Measurements from ENCODE around the gene ATP6V0A1.
A peak's percentile ranks its signal among the peaks of the same experiment; 100 is the strongest.
"Not testable (repeated sequence)": the region's sequence is repeated elsewhere in the genome, so short reads cannot be mapped to it uniquely, and the experiment has no call there.

ATP6V0A1 gene

DNA sequence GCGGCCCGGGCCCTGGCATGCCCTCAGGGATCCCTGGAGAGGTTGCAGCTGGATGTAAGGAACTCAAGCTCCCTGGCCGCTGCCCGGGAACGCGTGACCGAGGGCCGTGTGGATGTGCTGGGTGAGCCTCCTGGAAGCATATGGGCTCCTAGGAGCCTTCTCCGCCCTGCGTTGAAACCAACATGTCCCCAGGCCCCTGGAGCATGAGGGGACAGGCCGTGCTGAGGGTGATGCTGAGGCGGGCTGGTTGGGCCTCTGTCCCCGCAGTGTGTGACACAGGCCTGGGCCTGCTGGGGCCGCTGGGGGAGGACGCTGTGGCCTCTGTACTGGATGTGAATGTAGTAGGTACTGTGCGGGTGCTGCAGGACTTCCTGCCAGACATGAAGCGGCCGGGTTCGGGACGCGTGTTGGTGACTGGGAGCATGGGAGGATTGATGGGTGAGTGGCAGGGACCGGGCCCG lies 88.4 kb downstream of the ATP6V0A1 start:
- TF ChIP-seq, protein P1, sequence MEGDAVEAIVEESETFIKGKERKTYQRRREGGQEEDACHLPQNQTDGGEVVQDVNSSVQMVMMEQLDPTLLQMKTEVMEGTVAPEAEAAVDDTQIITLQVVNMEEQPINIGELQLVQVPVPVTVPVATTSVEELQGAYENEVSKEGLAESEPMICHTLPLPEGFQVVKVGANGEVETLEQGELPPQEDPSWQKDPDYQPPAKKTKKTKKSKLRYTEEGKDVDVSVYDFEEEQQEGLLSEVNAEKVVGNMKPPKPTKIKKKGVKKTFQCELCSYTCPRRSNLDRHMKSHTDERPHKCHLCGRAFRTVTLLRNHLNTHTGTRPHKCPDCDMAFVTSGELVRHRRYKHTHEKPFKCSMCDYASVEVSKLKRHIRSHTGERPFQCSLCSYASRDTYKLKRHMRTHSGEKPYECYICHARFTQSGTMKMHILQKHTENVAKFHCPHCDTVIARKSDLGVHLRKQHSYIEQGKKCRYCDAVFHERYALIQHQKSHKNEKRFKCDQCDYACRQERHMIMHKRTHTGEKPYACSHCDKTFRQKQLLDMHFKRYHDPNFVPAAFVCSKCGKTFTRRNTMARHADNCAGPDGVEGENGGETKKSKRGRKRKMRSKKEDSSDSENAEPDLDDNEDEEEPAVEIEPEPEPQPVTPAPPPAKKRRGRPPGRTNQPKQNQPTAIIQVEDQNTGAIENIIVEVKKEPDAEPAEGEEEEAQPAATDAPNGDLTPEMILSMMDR (conservative IDR thresholded peaks at IDR 0.05; ENCODE audit: low read depth, low read length), result no peak
- DNase-seq (ENCODE audit: low read depth), result no peak
- H3K4me3 ChIP-seq (ENCODE audit: low read length), result no peak overlapping the region

DNA sequence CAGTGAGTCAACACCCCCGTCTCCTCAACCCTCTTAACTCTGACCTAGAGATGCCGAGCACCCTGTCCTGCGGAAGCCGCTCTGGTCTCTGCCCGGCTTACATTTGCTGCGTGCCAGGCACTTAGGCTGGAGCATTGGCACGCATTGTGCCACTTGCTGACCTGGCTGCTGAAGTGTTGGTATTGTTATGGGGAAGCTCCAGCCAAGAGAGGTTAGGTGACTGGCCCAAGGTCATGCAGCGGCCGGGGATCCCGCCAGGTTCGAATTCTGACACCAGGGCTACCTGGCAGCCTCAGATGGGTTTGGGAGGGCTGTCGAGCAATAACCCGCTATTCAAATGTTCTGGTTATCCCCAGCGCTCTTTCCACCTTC lies 89.0 kb downstream of the ATP6V0A1 start:
- no peak overlapping the region for H3K4me3 ChIP-seq (ENCODE audit: low read length)
- DNase-seq (ENCODE audit: low read depth), result no peak
- TF ChIP-seq, protein P1 (conservative IDR thresholded peaks at IDR 0.05; ENCODE audit: low read depth, low read length), result no peak

DNA sequence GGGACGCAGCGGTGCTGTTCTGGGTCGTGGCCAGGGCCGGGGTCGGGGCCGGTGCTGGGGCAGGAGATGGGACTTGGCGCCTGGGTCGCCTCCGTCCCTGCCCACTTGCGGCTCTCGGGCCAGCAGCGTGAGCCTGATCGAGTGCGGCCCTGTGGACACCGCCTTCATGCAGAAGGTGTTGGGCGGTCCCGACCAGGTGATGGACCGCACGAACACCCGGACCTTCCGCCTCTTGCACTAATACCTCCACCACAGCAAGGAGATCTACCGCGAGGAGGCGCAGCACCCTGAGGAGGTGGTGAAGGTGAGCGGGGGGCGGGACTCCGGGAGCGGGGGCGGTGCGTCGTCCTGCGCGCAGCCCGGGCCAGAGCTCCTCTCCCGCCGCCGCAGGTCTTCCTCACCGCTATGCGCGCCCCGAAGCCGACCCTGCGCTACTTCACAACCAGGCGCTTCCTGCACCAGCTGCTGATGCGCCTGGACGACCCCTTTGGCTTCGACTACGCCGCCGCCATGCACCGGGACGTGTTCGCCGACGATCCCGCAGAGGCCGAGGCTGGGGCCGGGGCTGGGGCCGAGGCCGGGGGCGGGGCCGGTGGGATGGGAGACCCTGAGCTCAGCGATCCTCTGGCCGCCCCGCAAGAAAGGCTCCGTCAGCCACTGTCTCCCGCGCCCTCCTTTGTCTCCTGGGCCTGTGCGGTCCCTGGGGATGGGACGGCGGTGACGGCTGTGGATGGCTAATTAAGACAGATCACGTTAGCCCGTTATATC lies 89.6 kb downstream of the ATP6V0A1 start:
- H3K4me3 ChIP-seq (ENCODE audit: low read length), result peak overlapping the region; percentile 41
- TF ChIP-seq, protein P1 (conservative IDR thresholded peaks at IDR 0.05; ENCODE audit: low read depth, low read length), result peak; percentile 68
- no peak for DNase-seq (ENCODE audit: low read depth)

DNA sequence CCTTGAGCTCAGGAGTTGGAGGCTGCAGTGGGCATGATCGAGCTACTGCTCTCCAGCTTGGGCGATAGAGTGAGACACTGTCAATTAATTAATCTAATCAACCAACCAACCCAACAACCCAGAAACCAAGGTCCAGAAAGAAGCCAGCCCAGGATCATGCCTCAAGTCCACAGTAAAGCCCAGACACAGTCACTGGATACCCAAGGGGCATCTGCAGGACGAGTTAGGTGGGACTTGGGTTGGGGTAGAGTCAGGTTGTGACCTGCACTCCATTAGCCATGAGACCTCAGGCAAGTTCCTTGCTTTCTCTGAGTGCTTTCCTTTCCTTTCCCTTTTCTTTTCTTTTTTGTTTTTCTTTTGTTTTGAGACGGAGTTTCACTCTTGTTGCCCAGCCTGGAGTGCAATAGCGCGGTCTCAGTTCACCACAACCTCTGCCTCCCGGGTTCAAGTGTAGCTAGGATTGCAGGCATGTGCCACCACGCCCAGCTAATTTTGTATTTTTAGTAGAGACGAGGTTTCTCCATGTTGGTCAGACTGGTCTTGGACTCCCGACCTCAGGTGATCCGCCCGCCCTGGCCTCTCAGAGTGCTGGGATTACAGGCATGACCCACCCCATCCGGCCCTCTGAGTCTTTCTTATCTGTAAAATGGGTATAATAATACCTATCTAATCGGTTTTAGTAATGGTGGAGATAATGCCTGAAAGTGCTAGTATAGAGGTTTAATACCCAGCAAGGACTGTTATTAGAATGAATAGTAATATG lies 90.5 kb downstream of the ATP6V0A1 start:
- TF ChIP-seq, protein P1 (conservative IDR thresholded peaks at IDR 0.05; ENCODE audit: low read depth, low read length), result no peak
- DNase-seq (ENCODE audit: low read depth), result no peak
- H3K4me3 ChIP-seq (ENCODE audit: low read length), result peak overlapping the region; percentile 41

DNA sequence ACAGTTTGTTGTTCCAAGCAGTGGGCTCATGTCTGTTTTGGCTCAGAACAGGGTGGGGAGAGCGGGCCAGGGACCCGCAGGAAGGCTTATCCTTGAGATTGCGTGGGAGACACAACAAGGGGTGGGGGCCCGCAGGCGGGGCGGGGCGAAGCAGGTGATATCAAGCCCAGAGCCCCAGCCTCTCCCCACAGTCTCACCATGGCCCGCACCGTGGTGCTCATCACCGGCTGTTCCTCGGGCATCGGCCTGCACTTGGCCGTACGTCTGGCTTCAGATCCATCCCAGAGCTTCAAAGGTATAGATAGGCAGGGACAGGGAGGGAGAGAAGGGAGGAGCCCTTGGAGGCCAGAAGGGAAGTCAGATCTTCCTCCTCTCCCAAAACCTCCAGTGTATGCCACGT lies 94.1 kb downstream of the ATP6V0A1 start, which contains the start of gene HSD17B1:
HSD17B1 (plus strand) TSS at position 188 of the 400 bp plus-strand sequence; CDS start at position 199, 11 bp downstream.
- DNase-seq (ENCODE audit: low read depth), result not testable (repeated sequence)
- peak within 1 kb of the TSS; percentile 83 for H3K4me3 ChIP-seq (ENCODE audit: low read length)

DNA sequence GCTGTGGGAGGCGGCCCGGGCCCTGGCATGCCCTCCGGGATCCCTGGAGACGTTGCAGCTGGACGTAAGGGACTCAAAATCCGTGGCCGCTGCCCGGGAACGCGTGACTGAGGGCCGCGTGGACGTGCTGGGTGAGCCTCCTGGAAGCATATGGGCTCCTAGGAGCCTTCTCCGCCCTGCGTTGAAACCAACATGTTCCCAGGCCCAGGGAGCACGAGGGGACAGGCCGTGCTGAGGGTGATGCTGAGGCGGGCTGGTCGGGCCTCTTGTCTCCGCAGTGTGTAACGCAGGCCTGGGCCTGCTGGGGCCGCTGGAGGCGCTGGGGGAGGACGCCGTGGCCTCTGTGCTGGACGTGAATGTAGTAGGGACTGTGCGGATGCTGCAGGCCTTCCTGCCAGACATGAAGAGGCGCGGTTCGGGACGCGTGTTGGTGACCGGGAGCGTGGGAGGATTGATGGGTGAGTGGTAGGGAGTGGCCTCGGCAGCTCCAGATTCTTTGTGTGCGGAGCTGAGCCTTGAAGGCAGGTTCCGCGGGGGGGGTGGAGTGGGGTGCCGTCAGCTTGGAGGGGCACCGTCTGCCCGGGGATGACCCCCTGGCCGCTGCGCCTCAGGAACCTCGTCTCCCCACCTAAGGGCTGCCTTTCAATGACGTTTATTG lies 94.6 kb downstream of the ATP6V0A1 start:
- DNase-seq (ENCODE audit: low read depth), result no peak
- H3K4me3 ChIP-seq (ENCODE audit: low read length), result no peak overlapping the region
- TF ChIP-seq, protein P1 (conservative IDR thresholded peaks at IDR 0.05; ENCODE audit: low read depth, low read length), result no peak

DNA sequence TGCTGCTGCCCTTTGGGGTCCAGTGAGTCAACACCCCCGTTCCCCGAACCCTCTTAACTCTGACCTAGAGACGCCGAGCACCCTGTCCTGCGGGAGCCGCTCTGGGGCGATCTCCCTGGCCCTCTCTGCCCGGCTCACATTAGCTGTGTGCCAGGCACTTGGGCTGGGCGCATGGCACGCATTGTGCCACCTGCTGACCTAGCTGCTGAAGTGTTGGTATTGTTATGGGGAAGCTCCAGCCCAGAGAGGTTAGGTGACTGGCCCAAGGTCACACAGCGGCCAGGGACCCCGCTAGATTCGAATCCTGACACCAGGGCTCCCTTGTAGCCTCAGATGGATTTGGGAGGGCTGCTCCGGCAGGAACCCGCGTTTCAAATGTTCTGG lies 95.2 kb downstream of the ATP6V0A1 start:
- TF ChIP-seq, protein P1 (conservative IDR thresholded peaks at IDR 0.05; ENCODE audit: low read depth, low read length), result peak; percentile 7
- peak overlapping the region; percentile 83 for H3K4me3 ChIP-seq (ENCODE audit: low read length)
- no peak for DNase-seq (ENCODE audit: low read depth)
